Upper lobe of left lung (tissue), 6 donors: Measurements from ENCODE around the gene BOLA2. TPM values are rescaled to one million over a fixed set of nuclear protein-coding genes. Genes with fewer than 3 reads are reported as not detected.
"Not testable (repeated sequence)": the region's sequence is repeated elsewhere in the genome, so short reads cannot be mapped to it uniquely, and the experiment has no call there.

Source experiments
- ATAC-seq, 2 donors: fragments of 200-7000 bp; cut with Tn5 transposase; one replicate each; pipeline ENCODE4 v1.9.1; 2022; ENCODE audit warnings: mild to moderate bottlenecking in 2 of 2, moderate library complexity in 2 of 2; ENCODE audit not compliant: low FRiP score in 2 of 2
- DNase-seq, 2 donors: peaks; one replicate each; pipeline ENCODE4 v3.0.0-alpha.2; 2019 to 2020
- H3K27ac ChIP-seq, 4 donors: fragments of 200-600 bp; sonication (generic); one replicate each; pipeline ENCODE4 v1.5.1; 2016 to 2019
- H3K27me3 ChIP-seq, 4 donors: fragments of 200-600 bp; sonication (generic); one replicate each; pipeline ENCODE4 v1.5.1; 2017 to 2019
- H3K36me3 ChIP-seq, 4 donors: fragments of 200-600 bp; sonication (generic); one replicate each; pipeline ENCODE4 v1.5.1; 2016 to 2019
- H3K4me1 ChIP-seq, 4 donors: fragments of 200-600 bp; sonication (generic); one replicate each; pipeline ENCODE4 v1.5.1; 2018 to 2019
- H3K4me3 ChIP-seq, 4 donors: fragments of 200-600 bp; sonication (generic); one replicate each; pipeline ENCODE4 v1.5.1; 2017 to 2019; ENCODE audit warnings: mild to moderate bottlenecking in 2 of 4, moderate library complexity in 1 of 4
- H3K9me3 ChIP-seq, 4 donors: fragments of 200-600 bp; sonication (generic); one replicate each; pipeline ENCODE4 v1.5.1; 2018 to 2019
- WGBS, 2 donors: methylation state at CpG; one replicate each; pipeline ENCODE4 v1.1.5; 2017 to 2018; 5-methylcytosine and 5-hydroxymethylcytosine counted together
- total RNA-seq, 6 donors: library from RNA; depleted of rRNA in 4 of 6; stranded (reverse); fragments of >200 nt in 4 of 6; gene quantifications; one replicate each; pipeline versions ENCODE4 v1.1.0 to v1.2.1, GENCODE V29; 2016 to 2021
- donor health status: DM: no; HTN: no; CAD: no; lungs with moderate emphysema.
- donor health status: DM: no; HTN: yes; CAD: no; lungs with severe emphysema.

The BOLA2 gene
- total RNA-seq: 10 to 100 TPM in 4 of 6 donors, 1 to 10 TPM in 2; 3.9 to 19.9 (median 13.1) TPM

GRCh38 chr16:29454269-29454668 is at the start of gene BOLA2, which contains the start of gene SLX1B:
TSS of gene BOLA2 (minus strand) at chr16:29454351. CDS start at chr16:29454253, 98 bp downstream.
TSS of gene SLX1B (plus strand) at chr16:29454533.
- H3K4me1 ChIP-seq, H3K36me3 ChIP-seq, DNase-seq, H3K27ac ChIP-seq, H3K4me3 ChIP-seq, H3K27me3 ChIP-seq, H3K9me3 ChIP-seq: not testable (repeated sequence)
- ATAC-seq: peak; percentile 98
- WGBS, 2 donors: no CpG with 5 or more reads among the region's 33 CpGs

- H3K4me3 ChIP-seq, H3K27me3 ChIP-seq, H3K36me3 ChIP-seq, H3K4me1 ChIP-seq, ATAC-seq, H3K27ac ChIP-seq, H3K9me3 ChIP-seq: not testable (repeated sequence)
- 88% methylated on average over 5 of the region's 12 CpGs; no CpG with 5 or more reads in 1 of the 2 donors for WGBS, 2 donors
- DNase-seq: peak in 1 of 2 donors; percentile 39
Measured at GRCh38 chr16:29482276-29482675, 28.1 kb upstream of the BOLA2 start.

DNA sequence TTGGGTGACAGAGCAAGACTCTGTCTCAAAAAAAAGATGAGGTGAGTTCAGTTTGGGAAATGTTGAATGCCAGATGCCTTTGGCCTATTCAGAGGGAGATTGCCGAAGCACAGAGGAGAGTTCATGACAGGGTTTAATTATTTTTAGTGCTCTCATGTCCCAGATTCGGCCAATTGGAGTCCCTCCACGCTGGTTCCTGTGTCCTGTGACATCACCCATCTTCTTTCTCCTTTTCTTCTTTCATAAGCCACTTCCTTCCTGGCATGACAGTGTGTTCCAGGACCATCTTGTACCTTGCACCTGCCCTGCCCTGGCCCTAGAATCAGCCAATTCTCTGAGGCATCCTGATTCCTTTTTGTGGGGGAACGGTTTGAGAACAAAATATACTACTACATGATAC is 17.9 kb upstream of the BOLA2 start:
- not testable (repeated sequence) for H3K27ac ChIP-seq, ATAC-seq, DNase-seq, H3K36me3 ChIP-seq, H3K27me3 ChIP-seq, H3K4me3 ChIP-seq, H3K9me3 ChIP-seq, H3K4me1 ChIP-seq
- no CpG with 5 or more reads among the region's 4 CpGs for WGBS, 2 donors

DNA sequence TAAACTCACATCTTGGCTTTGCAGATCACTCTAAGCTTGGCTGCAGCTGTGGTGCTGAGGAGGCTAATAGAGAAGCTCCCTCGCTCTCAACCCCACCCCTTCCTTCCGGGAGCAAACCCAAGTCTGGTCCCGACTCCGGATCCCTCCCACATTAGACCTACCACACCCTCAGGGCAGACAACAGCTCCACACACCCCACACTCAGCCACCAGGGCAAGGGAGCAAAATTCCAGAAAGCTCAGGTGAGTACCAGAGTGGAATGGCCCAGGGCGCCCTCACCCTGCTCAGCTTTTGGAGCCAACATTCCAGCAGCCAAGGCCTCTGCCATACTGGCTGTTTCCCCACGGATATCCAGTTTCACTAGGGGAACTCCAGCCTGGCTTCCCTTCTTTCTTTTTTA is 15.5 kb upstream of the BOLA2 start:
- H3K36me3 ChIP-seq, H3K27me3 ChIP-seq, H3K9me3 ChIP-seq, H3K4me1 ChIP-seq: not testable (repeated sequence)
- ATAC-seq (peak; percentile 88 to 95), DNase-seq (peak in 1 of 2 donors; percentile 53)
- Histone ChIP-seq H3K27ac (peak overlapping the region in 3 of 4 donors; percentile 30 to 74 (median 67)), H3K4me3 (peak overlapping the region in 2 of 4 donors; percentile 21 to 34)
- 0 to 11% methylated on average over 2 to 4 of the region's 6 CpGs for WGBS, 2 donors

DNA sequence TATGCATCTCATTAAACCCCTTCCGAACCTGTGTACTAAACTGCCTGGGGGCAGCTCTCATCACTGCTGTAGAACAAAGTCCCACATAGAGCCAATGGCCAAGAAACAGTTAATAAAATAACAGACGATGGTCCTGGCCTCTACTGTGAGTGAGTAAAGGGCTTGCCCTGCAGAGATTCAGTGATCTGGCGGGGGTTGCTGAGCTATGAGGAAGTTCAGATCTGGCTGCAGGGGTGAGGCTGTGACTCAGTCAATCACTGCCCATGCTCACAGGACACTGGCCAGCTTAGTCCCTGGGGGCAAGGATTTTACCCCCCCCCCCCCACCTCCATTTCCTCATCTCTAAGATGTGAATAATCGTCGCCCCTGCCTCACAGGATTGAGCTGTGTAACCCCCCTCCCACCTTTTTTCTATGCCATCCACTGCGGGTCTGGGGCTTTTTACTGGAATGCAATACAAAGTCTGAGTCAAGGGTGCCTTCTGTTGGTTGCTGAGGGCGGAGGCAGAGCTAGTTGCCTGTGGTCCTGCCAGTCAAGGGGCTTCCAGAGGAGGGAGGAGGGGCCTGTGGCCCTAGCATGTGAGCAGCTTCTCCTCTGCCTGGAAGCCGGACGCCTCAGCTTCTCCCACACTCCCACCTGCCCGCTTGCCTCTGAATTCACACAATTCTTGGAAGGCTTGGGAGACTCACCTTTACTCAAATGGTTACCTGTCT is 13.7 kb upstream of the BOLA2 start:
- WGBS, 2 donors: no CpG with 5 or more reads among the region's 10 CpGs
- peak in 1 of 2 donors; percentile 50 for ATAC-seq

DNA sequence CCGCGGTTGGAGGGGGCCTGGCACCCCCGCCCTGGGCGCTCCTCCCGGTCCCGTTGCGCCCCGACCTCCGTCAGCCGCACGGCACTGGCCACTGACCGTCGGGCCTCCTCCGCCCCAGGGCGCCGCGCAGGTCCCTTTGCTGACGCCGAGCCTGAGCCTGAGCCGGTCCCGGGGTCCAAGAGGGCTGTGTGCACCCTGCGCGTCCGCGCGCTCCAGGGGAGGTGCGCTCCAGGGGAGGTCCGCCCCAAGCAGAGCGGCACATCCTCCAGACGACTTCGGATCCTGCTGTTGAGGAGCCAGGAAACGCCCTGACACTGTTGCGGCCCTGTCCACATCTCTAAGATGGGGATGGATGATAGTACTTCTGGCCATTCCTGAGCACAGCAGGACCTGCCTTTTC is 12.8 kb upstream of the BOLA2 start:
- peak in 1 of 2 donors; percentile 32 for ATAC-seq
- not testable (repeated sequence) for H3K4me3 ChIP-seq, DNase-seq, H3K4me1 ChIP-seq, H3K9me3 ChIP-seq, H3K27ac ChIP-seq, H3K36me3 ChIP-seq, H3K27me3 ChIP-seq
- WGBS, 2 donors: no CpG with 5 or more reads among the region's 33 CpGs

More for the DNA sequence above, 13.7 kb upstream of the BOLA2 start:
- not testable (repeated sequence) for H3K27ac ChIP-seq, H3K4me3 ChIP-seq, H3K4me1 ChIP-seq, H3K27me3 ChIP-seq, DNase-seq, H3K36me3 ChIP-seq, H3K9me3 ChIP-seq

GRCh38 chr16:29465985-29466824 is 12.1 kb upstream of the BOLA2 start:
- H3K27me3 ChIP-seq, H3K36me3 ChIP-seq, H3K4me3 ChIP-seq, DNase-seq, H3K27ac ChIP-seq, H3K4me1 ChIP-seq, H3K9me3 ChIP-seq: not testable (repeated sequence)
- ATAC-seq: peak; percentile 52 to 65
- WGBS, 2 donors: no CpG with 5 or more reads among the region's 57 CpGs

DNA sequence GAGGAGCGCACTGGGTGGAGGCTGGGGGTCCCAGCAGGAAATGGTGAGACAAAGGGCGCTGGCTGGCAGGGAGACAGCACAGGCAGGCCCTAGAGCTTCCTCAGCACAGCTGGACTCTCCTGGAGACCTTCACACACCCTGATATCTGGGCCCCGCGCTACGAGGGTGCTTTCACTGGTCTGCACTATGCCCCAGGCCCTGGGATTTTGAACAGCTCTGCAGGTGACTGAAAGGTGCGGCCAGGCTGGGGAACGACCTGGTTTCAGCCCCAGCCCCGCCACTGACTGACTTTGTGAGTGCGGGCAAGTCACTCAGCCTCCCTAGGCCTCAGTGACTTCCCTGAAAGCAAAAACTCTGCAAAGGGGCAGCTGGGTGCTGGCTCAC is 6.5 kb upstream of the BOLA2 start:
- not testable (repeated sequence) for H3K27me3 ChIP-seq, H3K4me1 ChIP-seq, H3K4me3 ChIP-seq, DNase-seq, H3K36me3 ChIP-seq, ATAC-seq, H3K9me3 ChIP-seq, H3K27ac ChIP-seq
- no CpG with 5 or more reads among the region's 9 CpGs for WGBS, 2 donors

GRCh38 chr16:29459706-29460646 is 5.8 kb upstream of the BOLA2 start, which contains the start of gene SULT1A4:
TSS of gene SULT1A4 (plus strand) at chr16:29459913. CDS start at chr16:29461386, 1,473 bp downstream.
- no CpG with 5 or more reads among the region's 13 CpGs for WGBS, 2 donors
- ATAC-seq: peak; percentile 60 to 69
- not testable (repeated sequence) for H3K4me3 ChIP-seq, H3K9me3 ChIP-seq, H3K4me1 ChIP-seq, H3K36me3 ChIP-seq, H3K27me3 ChIP-seq, DNase-seq, H3K27ac ChIP-seq

DNA sequence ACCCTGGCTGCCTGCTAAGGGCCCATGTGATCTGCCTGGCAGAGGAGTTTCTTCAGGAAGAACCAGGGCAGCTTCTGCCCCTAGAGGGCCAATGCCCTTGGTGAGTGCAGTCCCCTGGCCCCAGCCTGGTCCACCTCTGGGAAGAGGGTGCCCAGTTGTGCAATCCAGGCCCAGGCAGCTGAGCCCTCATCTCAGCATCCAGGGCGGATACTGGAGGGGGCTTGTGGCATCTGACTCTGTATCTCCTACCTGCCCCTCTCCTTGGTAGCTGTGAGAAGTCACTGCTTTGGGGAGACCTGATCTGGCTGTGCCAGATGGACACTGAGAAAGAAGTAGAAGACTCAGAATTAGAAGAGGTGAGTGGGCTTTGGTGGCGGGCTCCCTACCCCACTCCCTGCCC is 3.5 kb upstream of the BOLA2 start:
- not testable (repeated sequence) for H3K36me3 ChIP-seq, H3K4me3 ChIP-seq, H3K27ac ChIP-seq, ATAC-seq, H3K4me1 ChIP-seq, H3K9me3 ChIP-seq, H3K27me3 ChIP-seq
- DNase-seq: peak in 1 of 2 donors; percentile 1
- no CpG with 5 or more reads among the region's 2 CpGs for WGBS, 2 donors

DNA sequence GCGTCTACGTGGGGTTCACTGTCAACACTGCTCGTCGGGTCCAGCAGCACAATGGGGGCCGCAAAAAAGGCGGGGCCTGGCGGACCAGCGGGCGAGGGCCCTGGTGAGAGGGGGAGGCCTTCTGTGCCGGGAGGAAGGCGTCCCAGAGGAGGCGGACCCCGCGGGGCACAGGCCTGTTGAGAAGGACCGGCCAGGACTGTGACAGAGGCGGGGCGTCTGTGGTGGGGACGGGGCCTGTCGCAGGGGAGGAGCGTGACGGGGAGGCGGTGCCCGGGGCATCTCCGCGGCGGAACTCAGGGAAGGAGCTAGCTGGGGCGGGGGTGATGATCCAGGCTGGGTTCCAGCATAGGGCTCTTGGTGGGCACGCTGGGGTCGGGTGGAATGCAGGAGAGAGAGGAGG is 677 bp upstream of the BOLA2 start:
- H3K4me3 ChIP-seq, H3K4me1 ChIP-seq, H3K36me3 ChIP-seq, H3K9me3 ChIP-seq, H3K27ac ChIP-seq, DNase-seq, H3K27me3 ChIP-seq: not testable (repeated sequence)
- WGBS, 2 donors: no CpG with 5 or more reads among the region's 29 CpGs
- ATAC-seq: peak; percentile 92 to 94

- not testable (repeated sequence) for H3K36me3 ChIP-seq, H3K27me3 ChIP-seq, H3K4me3 ChIP-seq, H3K4me1 ChIP-seq, DNase-seq, H3K27ac ChIP-seq, H3K9me3 ChIP-seq
- WGBS, 2 donors: no CpG with 5 or more reads among the region's 21 CpGs
- ATAC-seq: peak; percentile 4 to 23
Measured at GRCh38 chr16:29453754-29454153, 397 bp downstream of the BOLA2 start.
